Measurements from ENCODE around the gene RTKN.

The RTKN gene

GRCh38 chr2:74458938-74459363 is 17.2 kb upstream of the RTKN start:
- no peak for ATAC-seq (ENCODE audit: insufficient read depth, low read depth)
- Histone ChIP-seq H3K27me3 (ENCODE audit: insufficient read depth, low read length, poor library complexity) (no peaks in the 10 kb centered on the region), H2AFZ (ENCODE audit: low read depth, low read length) (peak overlapping the region; percentile 72), H4K20me1 (ENCODE audit: insufficient read depth, low read length) (peaks cover 4% of the 10 kb centered on the region), H3K4me3 (ENCODE audit: low read depth in 1 of 2, low read length in 2 of 2) (peak overlapping the region; percentile 77 to 94), H3K4me1 (ENCODE audit: insufficient read depth, low read length) (peaks cover 57% of the 10 kb centered on the region), H3K4me2 (ENCODE audit: insufficient read depth, low read length) (peak overlapping the region; percentile 97), H3K9me3 (ENCODE audit: insufficient read depth, low read length, severe bottlenecking) (no peaks in the 10 kb centered on the region), H3K79me2 (ENCODE audit: insufficient read depth, low read length) (peaks cover 44% of the 10 kb centered on the region), H3K27ac (ENCODE audit: low read length) (peak overlapping the region; percentile 88), H3K36me3 (ENCODE audit: insufficient read depth, low read length) (peaks cover 33% of the 10 kb centered on the region), H3K9ac (ENCODE audit: low read depth, low read length) (peak overlapping the region; percentile 86)
- no peak for DNase-seq
- no peak for TF ChIP-seq EZH2 (IDR thresholded peaks at IDR 0.05; ENCODE audit: borderline replicate concordance, low read depth, low read length, severe bottlenecking)
- TF ChIP-seq, protein P1, sequence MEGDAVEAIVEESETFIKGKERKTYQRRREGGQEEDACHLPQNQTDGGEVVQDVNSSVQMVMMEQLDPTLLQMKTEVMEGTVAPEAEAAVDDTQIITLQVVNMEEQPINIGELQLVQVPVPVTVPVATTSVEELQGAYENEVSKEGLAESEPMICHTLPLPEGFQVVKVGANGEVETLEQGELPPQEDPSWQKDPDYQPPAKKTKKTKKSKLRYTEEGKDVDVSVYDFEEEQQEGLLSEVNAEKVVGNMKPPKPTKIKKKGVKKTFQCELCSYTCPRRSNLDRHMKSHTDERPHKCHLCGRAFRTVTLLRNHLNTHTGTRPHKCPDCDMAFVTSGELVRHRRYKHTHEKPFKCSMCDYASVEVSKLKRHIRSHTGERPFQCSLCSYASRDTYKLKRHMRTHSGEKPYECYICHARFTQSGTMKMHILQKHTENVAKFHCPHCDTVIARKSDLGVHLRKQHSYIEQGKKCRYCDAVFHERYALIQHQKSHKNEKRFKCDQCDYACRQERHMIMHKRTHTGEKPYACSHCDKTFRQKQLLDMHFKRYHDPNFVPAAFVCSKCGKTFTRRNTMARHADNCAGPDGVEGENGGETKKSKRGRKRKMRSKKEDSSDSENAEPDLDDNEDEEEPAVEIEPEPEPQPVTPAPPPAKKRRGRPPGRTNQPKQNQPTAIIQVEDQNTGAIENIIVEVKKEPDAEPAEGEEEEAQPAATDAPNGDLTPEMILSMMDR (IDR thresholded peaks at IDR 0.05; ENCODE audit: borderline replicate concordance, extremely low read depth, low read length, poor library complexity, severe bottlenecking), result no peak

GRCh38 chr2:74458132-74458937 is 16.6 kb upstream of the RTKN start, which contains the start of gene WBP1:
Gene WBP1, plus strand, starts transcription at chr2:74458438. Its CDS starts 165 bp downstream, at chr2:74458603.
- peak; percentile 100 for DNase-seq
- TF ChIP-seq, protein P1 (IDR thresholded peaks at IDR 0.05; ENCODE audit: borderline replicate concordance, extremely low read depth, low read length, poor library complexity, severe bottlenecking), result no peak
- TF ChIP-seq EZH2 (IDR thresholded peaks at IDR 0.05; ENCODE audit: borderline replicate concordance, low read depth, low read length, severe bottlenecking), result no peak
- peak within 1 kb of the TSS; percentile 97 for H3K4me2 ChIP-seq (ENCODE audit: insufficient read depth, low read length)

GRCh38 chr2:74457549-74458131 is 15.9 kb upstream of the RTKN start:
- peak; percentile 83 for DNase-seq
- Histone ChIP-seq H3K9me3 (ENCODE audit: insufficient read depth, low read length, severe bottlenecking) (no peaks in the 10 kb centered on the region), H3K9ac (ENCODE audit: low read depth, low read length) (peak overlapping the region; percentile 78), H3K4me2 (ENCODE audit: insufficient read depth, low read length) (peak overlapping the region; percentile 95), H3K27me3 (ENCODE audit: insufficient read depth, low read length, poor library complexity) (no peaks in the 10 kb centered on the region), H3K27ac (ENCODE audit: low read length) (peak overlapping the region; percentile 86), H3K4me1 (ENCODE audit: insufficient read depth, low read length) (peaks cover 55% of the 10 kb centered on the region), H2AFZ (ENCODE audit: low read depth, low read length) (peak overlapping the region; percentile 69), H3K4me3 (ENCODE audit: low read depth in 1 of 2, low read length in 2 of 2) (peak overlapping the region; percentile 38 to 77; a peak in 3 of 4 replicates), H4K20me1 (ENCODE audit: insufficient read depth, low read length) (no peaks in the 10 kb centered on the region; the same call in 1 of the 2 replicates), H3K36me3 (ENCODE audit: insufficient read depth, low read length) (peaks cover 25% of the 10 kb centered on the region), H3K79me2 (ENCODE audit: insufficient read depth, low read length) (peaks cover 35% of the 10 kb centered on the region)
- TF ChIP-seq EZH2 (IDR thresholded peaks at IDR 0.05; ENCODE audit: borderline replicate concordance, low read depth, low read length, severe bottlenecking), result no peak
- TF ChIP-seq, protein P1 (IDR thresholded peaks at IDR 0.05; ENCODE audit: borderline replicate concordance, extremely low read depth, low read length, poor library complexity, severe bottlenecking), result no peak
- ATAC-seq (ENCODE audit: insufficient read depth, low read depth), result peak; percentile 44

More at GRCh38 chr2:74458132-74458937, 16.6 kb upstream of the RTKN start, which contains the start of gene WBP1:
- no peaks in the 10 kb centered on the region for H3K9me3 ChIP-seq (ENCODE audit: insufficient read depth, low read length, severe bottlenecking)
- peaks cover 32% of the 10 kb centered on the region for H3K36me3 ChIP-seq (ENCODE audit: insufficient read depth, low read length)
- peak; percentile 87 for ATAC-seq (ENCODE audit: insufficient read depth, low read depth)
- H3K27ac ChIP-seq (ENCODE audit: low read length), result peak within 1 kb of the TSS; percentile 88
- peaks cover 3% of the 10 kb centered on the region for H4K20me1 ChIP-seq (ENCODE audit: insufficient read depth, low read length)
- no peaks in the 10 kb centered on the region for H3K27me3 ChIP-seq (ENCODE audit: insufficient read depth, low read length, poor library complexity)
- peaks cover 40% of the 10 kb centered on the region for H3K79me2 ChIP-seq (ENCODE audit: insufficient read depth, low read length)
- peak within 1 kb of the TSS; percentile 86 for H3K9ac ChIP-seq (ENCODE audit: low read depth, low read length)
- peaks cover 55% of the 10 kb centered on the region for H3K4me1 ChIP-seq (ENCODE audit: insufficient read depth, low read length)
- H3K4me3 ChIP-seq (ENCODE audit: low read depth in 1 of 2, low read length in 2 of 2), result peak within 1 kb of the TSS; percentile 77 to 94
- peak within 1 kb of the TSS; percentile 72 for H2AFZ ChIP-seq (ENCODE audit: low read depth, low read length)

Data from DND-41 (cell line).